Measurements from ENCODE around the gene MYO7A.

MYO7A gene

GRCh38 chr11:77217156-77217555 is 89.1 kb downstream of the MYO7A start:
- Histone ChIP-seq H3K36me3 (ENCODE audit: insufficient read depth, low read length) (no peaks in the 10 kb centered on the region), H3K9ac (ENCODE audit: low read depth, low read length, poor library complexity, severe bottlenecking) (no peak overlapping the region), H2AFZ (ENCODE audit: low read length) (no peak overlapping the region), H3K79me2 (ENCODE audit: insufficient read depth, low read length) (no peaks in the 10 kb centered on the region), H3F3A (ENCODE audit: low read depth) (no peaks in the 10 kb centered on the region), H3K9me2 (replicated peaks; ENCODE audit: low read depth, low read length) (no peaks in the 10 kb centered on the region), H3K4me1 (ENCODE audit: insufficient read depth, low read length, poor library complexity, severe bottlenecking) (peaks cover 10% of the 10 kb centered on the region), H3K27me3 (ENCODE audit: insufficient read depth, low read length, poor library complexity, severe bottlenecking) (no peaks in the 10 kb centered on the region), H3K4me2 (ENCODE audit: low read depth, low read length, poor library complexity, severe bottlenecking) (no peak overlapping the region), H4K20me1 (ENCODE audit: insufficient read depth, low read length, poor library complexity, severe bottlenecking) (no peaks in the 10 kb centered on the region), H3K9me3 (ENCODE audit: insufficient read depth, low read depth, low read length) (no peaks in the 10 kb centered on the region), H3K4me3 (ENCODE audit: low read length, poor library complexity, severe bottlenecking) (no peak overlapping the region)
- no peak for TF ChIP-seq EZH2phosphoT487 (IDR thresholded peaks at IDR 0.05; ENCODE audit: borderline replicate concordance)

GRCh38 chr11:77223797-77224196 is 95.8 kb downstream of the MYO7A start:
- H3K9me3 ChIP-seq (ENCODE audit: insufficient read depth, low read depth, low read length) = no peaks in the 10 kb centered on the region

GRCh38 chr11:77230878-77231605 is 103.0 kb downstream of the MYO7A start:
- Histone ChIP-seq H3K27me3 (ENCODE audit: insufficient read depth, low read length, poor library complexity, severe bottlenecking) (no peaks in the 10 kb centered on the region), H3F3A (ENCODE audit: low read depth) (no peaks in the 10 kb centered on the region)
- TF ChIP-seq EZH2phosphoT487 (IDR thresholded peaks at IDR 0.05; ENCODE audit: borderline replicate concordance) (no peak), CTCF (conservative IDR thresholded peaks at IDR 0.05; ENCODE audit: low read length) (no peak)

More at GRCh38 chr11:77223797-77224196, 95.8 kb downstream of the MYO7A start:
- Histone ChIP-seq H2AFZ (ENCODE audit: low read length) (no peak overlapping the region), H3K27me3 (ENCODE audit: insufficient read depth, low read length, poor library complexity, severe bottlenecking) (no peaks in the 10 kb centered on the region), H4K20me1 (ENCODE audit: insufficient read depth, low read length, poor library complexity, severe bottlenecking) (no peaks in the 10 kb centered on the region), H3K36me3 (ENCODE audit: insufficient read depth, low read length) (no peaks in the 10 kb centered on the region), H3K4me1 (ENCODE audit: insufficient read depth, low read length, poor library complexity, severe bottlenecking) (no peaks in the 10 kb centered on the region), H3F3A (ENCODE audit: low read depth) (no peaks in the 10 kb centered on the region), H3K79me2 (ENCODE audit: insufficient read depth, low read length) (no peaks in the 10 kb centered on the region), H3K4me2 (ENCODE audit: low read depth, low read length, poor library complexity, severe bottlenecking) (no peak overlapping the region), H3K9me2 (replicated peaks; ENCODE audit: low read depth, low read length) (no peaks in the 10 kb centered on the region), H3K4me3 (ENCODE audit: low read length, poor library complexity, severe bottlenecking) (no peak overlapping the region), H3K9ac (ENCODE audit: low read depth, low read length, poor library complexity, severe bottlenecking) (no peak overlapping the region)
- TF ChIP-seq EZH2phosphoT487 (IDR thresholded peaks at IDR 0.05; ENCODE audit: borderline replicate concordance) (no peak), CTCF (conservative IDR thresholded peaks at IDR 0.05; ENCODE audit: low read length) (no peak)

GRCh38 chr11:77231800-77232199 is 103.8 kb downstream of the MYO7A start:
- Histone ChIP-seq H3K4me2 (ENCODE audit: low read depth, low read length, poor library complexity, severe bottlenecking) (no peak overlapping the region), H3K4me3 (ENCODE audit: low read length, poor library complexity, severe bottlenecking) (no peak overlapping the region), H3K27me3 (ENCODE audit: insufficient read depth, low read length, poor library complexity, severe bottlenecking) (no peaks in the 10 kb centered on the region), H3F3A (ENCODE audit: low read depth) (no peaks in the 10 kb centered on the region), H3K9me2 (replicated peaks; ENCODE audit: low read depth, low read length) (no peaks in the 10 kb centered on the region), H3K36me3 (ENCODE audit: insufficient read depth, low read length) (no peaks in the 10 kb centered on the region), H4K20me1 (ENCODE audit: insufficient read depth, low read length, poor library complexity, severe bottlenecking) (no peaks in the 10 kb centered on the region), H3K9ac (ENCODE audit: low read depth, low read length, poor library complexity, severe bottlenecking) (no peak overlapping the region), H3K79me2 (ENCODE audit: insufficient read depth, low read length) (no peaks in the 10 kb centered on the region), H3K9me3 (ENCODE audit: insufficient read depth, low read depth, low read length) (no peaks in the 10 kb centered on the region), H3K4me1 (ENCODE audit: insufficient read depth, low read length, poor library complexity, severe bottlenecking) (no peaks in the 10 kb centered on the region), H2AFZ (ENCODE audit: low read length) (no peak overlapping the region)
- no peak for TF ChIP-seq CTCF (conservative IDR thresholded peaks at IDR 0.05; ENCODE audit: low read length)
- no peak for TF ChIP-seq EZH2phosphoT487 (IDR thresholded peaks at IDR 0.05; ENCODE audit: borderline replicate concordance)

More at GRCh38 chr11:77230878-77231605, 103.0 kb downstream of the MYO7A start:
- H3K9me2 ChIP-seq (replicated peaks; ENCODE audit: low read depth, low read length) = no peaks in the 10 kb centered on the region
- H3K9ac ChIP-seq (ENCODE audit: low read depth, low read length, poor library complexity, severe bottlenecking) = no peak overlapping the region
- H3K9me3 ChIP-seq (ENCODE audit: insufficient read depth, low read depth, low read length) = no peaks in the 10 kb centered on the region
- H4K20me1 ChIP-seq (ENCODE audit: insufficient read depth, low read length, poor library complexity, severe bottlenecking) = no peaks in the 10 kb centered on the region
- no peaks in the 10 kb centered on the region for H3K79me2 ChIP-seq (ENCODE audit: insufficient read depth, low read length)
- no peak overlapping the region for H3K4me2 ChIP-seq (ENCODE audit: low read depth, low read length, poor library complexity, severe bottlenecking)
- H2AFZ ChIP-seq (ENCODE audit: low read length) = no peak overlapping the region
- no peaks in the 10 kb centered on the region for H3K36me3 ChIP-seq (ENCODE audit: insufficient read depth, low read length)
- H3K4me3 ChIP-seq (ENCODE audit: low read length, poor library complexity, severe bottlenecking) = no peak overlapping the region
- H3K4me1 ChIP-seq (ENCODE audit: insufficient read depth, low read length, poor library complexity, severe bottlenecking) = no peaks in the 10 kb centered on the region

Data from Loucy (cell line).